K562 (cell line): ENCODE measurements around the gene MAD2L1. TPM values are rescaled to one million over a fixed set of nuclear protein-coding genes. Genes with fewer than 3 reads are reported as not detected.
A peak's percentile ranks its signal among the peaks of the same experiment; 100 is the strongest.

Experiments
- ATF1 ChIP-seq, 2 experiments: fragments of 450-650 bp in 1 of 2; IDR thresholded peaks; 2 replicates each; pipeline ENCODE4 v1.6.1; 2016; ENCODE audit warnings: missing compliant biosample characterization in 1 of 2, missing genetic modification characterization in 1 of 2
- EP400 ChIP-seq: fragments of 450-650 bp; IDR thresholded peaks from 2 replicates; pipeline ENCODE4 v1.6.1; 2017; ENCODE audit warnings: antibody characterized with exemption, mild to moderate bottlenecking, moderate library complexity
- GATA2 ChIP-seq: sonication (generic); formaldehyde crosslinking; IDR thresholded peaks from 2 replicates; pipeline ENCODE4 v1.4.0; 2020; ENCODE audit warnings: mild to moderate bottlenecking, missing genetic modification reagents
- GTF2E2 ChIP-seq: fragments of 200-800 bp; sonication (Bioruptor generic); IDR thresholded peaks from 2 replicates; pipeline ENCODE4 v1.6.1; 2016; ENCODE audit warnings: missing genetic modification characterization, missing compliant biosample characterization
- HDAC2 ChIP-seq: fragments of 450-650 bp; IDR thresholded peaks from 2 replicates; pipeline ENCODE4 v1.6.1; 2016; ENCODE audit warnings: mild to moderate bottlenecking
- HDGF ChIP-seq: fragments of 450-650 bp; IDR thresholded peaks from 2 replicates; pipeline ENCODE4 v1.6.1; 2016
- KDM1A ChIP-seq, 2 experiments: fragments of 450-650 bp; IDR thresholded peaks; 2 replicates each; pipeline ENCODE4 v1.6.1; 2016; ENCODE audit warnings: mild to moderate bottlenecking in 2 of 2
- L3MBTL2 ChIP-seq: fragments of 450-650 bp; IDR thresholded peaks from 2 replicates; pipeline ENCODE4 v1.6.1; 2016; ENCODE audit warnings: mild to moderate bottlenecking, moderate library complexity
- NFIX ChIP-seq: fragments of 250-450 bp; sonication (Bioruptor Pico); IDR thresholded peaks from 2 replicates; pipeline ENCODE4 v1.4.0; 2020; ENCODE audit warnings: low read depth, mild to moderate bottlenecking, moderate library complexity
- POLR3A ChIP-seq: IDR thresholded peaks from 2 replicates; pipeline ENCODE4 v1.6.1; 2011; ENCODE audit warnings: borderline replicate concordance, mild to moderate bottlenecking, moderate library complexity; ENCODE audit not compliant: insufficient read length, insufficient read depth; ENCODE audit errors: extremely low read depth
- RB1 ChIP-seq: fragments of 450-650 bp; IDR thresholded peaks from 2 replicates; pipeline ENCODE4 v1.6.1; 2017; ENCODE audit warnings: low read depth, mild to moderate bottlenecking
- RBBP5 ChIP-seq: fragments of 200-600 bp; sonication (generic); IDR thresholded peaks from 2 replicates; pipeline ENCODE4 v1.6.1; 2012; ENCODE audit warnings: borderline replicate concordance, mild to moderate bottlenecking, low read length, control low read depth, inconsistent platforms; ENCODE audit not compliant: insufficient read depth, poor library complexity, severe bottlenecking
- SPI1 ChIP-seq: IDR thresholded peaks from 2 replicates; pipeline ENCODE4 v1.6.1; 2011; ENCODE audit warnings: low read depth, low read length, control low read depth, borderline replicate concordance
- SUPT5H ChIP-seq: fragments of 450-650 bp; IDR thresholded peaks from 2 replicates; pipeline ENCODE4 v1.6.1; 2016
- TRIM28 ChIP-seq: fragments of 450-650 bp; IDR thresholded peaks from 2 replicates; pipeline ENCODE4 v1.6.1; 2017
- ZFX ChIP-seq: sonication (generic); formaldehyde crosslinking; IDR thresholded peaks from 2 replicates; pipeline ENCODE4 v1.8.0; 2022; ENCODE audit warnings: mild to moderate bottlenecking, missing genetic modification reagents, moderate library complexity
- ZNF3 ChIP-seq: fragments of 250-450 bp; sonication (Bioruptor Pico); IDR thresholded peaks from 2 replicates; pipeline ENCODE4 v1.5.0; 2021; ENCODE audit warnings: mild to moderate bottlenecking, moderate library complexity
- ZNF512 ChIP-seq: IDR thresholded peaks from 2 replicates; pipeline ENCODE4 v1.6.1; 2016; ENCODE audit warnings: missing genetic modification characterization, missing compliant biosample characterization
- ZNF57 ChIP-seq: fragments of 450-650 bp; formaldehyde crosslinking; IDR thresholded peaks from 2 replicates; pipeline ENCODE4 v1.4.0; 2020; ENCODE audit warnings: mild to moderate bottlenecking, moderate library complexity
- polyA plus RNA-seq, 8 experiments: library from polyadenylated mRNA; depleted of rRNA in 4 of 8; stranded (reverse) in 5 of 8; unstranded in 3 of 8; fragments of >200 nt; fragmentation: Nextera tagmentation in 2 of 8; fragmentation: Illumina TruSeq in 1 of 8; extraction: Ambion mirVana in 2 of 8; extraction: Trizol in 1 of 8; gene quantifications; 2 replicates each; pipeline versions ENCODE4 v1.2.1 to v1.2.3, GENCODE V29; 2011 to 2014; ENCODE audit warnings: inconsistent platforms in 1 of 8, missing spikeins in 1 of 8
- total RNA-seq, 7 experiments: library from RNA; depleted of rRNA in 6 of 7; stranded (reverse); fragments of >200 nt in 6 of 7; fragmentation: Illumina TruSeq in 2 of 7; extraction: Trizol in 2 of 7; gene quantifications; 2 replicates each; pipeline versions ENCODE4 v1.2.1 to v1.2.3, GENCODE V29; 2011 to 2021; ENCODE audit warnings: low replicate concordance in 1 of 7
- TF ChIP-seq, protein P1 (sequence below): sonication (generic); formaldehyde crosslinking; IDR thresholded peaks from 2 replicates; pipeline ENCODE4 v1.8.0; 2022; ENCODE audit warnings: mild to moderate bottlenecking, missing genetic modification reagents
- TF ChIP-seq, protein P2 (sequence below): fragments of 450-650 bp; IDR thresholded peaks from 2 replicates; pipeline ENCODE4 v1.6.1; 2014; ENCODE audit warnings: low read depth, mild to moderate bottlenecking, moderate library complexity, borderline replicate concordance

Gene MAD2L1
- total and polyA plus RNA-seq, 9 of the 15 experiments (the other 6 are each of a cell fraction or from before 2014, with no cell fraction given), result 75.0 to 494 (median 129) TPM

DNA sequence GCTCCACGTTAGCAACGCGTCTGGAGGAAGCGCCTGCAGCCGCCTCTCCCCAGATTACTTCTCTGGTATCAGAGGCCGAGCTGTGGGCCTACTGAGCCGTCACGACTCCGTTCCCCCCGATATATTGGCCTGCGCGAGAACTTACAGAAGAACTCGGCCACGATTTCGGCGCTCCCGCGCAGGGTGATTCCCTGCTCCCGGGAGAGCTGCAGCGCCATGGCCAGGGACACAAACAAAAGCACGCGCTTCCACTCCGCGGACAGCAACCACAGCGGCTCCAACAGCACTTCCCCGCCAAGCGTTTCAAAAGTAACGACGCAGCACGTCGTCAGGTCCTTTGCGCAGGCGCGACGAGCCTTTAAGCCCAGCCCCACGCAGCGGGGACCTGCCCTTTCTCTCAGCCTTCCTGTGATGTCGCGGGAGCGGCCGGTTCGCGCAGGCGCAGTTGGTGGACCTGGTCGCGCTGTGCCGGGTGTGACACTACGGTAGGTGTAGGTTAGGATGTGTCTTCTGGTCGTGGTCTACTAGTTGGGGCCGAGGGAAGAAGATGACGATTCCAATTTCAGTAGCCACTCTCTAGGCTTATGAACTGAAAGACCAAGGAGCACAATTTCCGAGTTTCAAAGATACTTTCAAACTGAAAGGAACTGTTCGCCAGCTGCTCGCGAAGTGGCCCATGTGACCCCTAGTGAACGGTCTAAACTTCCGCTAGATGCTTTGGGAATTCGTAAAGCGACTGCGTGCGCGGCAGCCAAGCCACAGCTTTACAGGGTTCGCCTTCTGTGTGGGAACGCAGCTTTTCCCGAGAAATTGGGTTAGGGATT, at the start of gene MAD2L1 (continued):
- TF ChIP-seq RBBP5 (peak; percentile 57), ZNF512 (tag) (no peak), L3MBTL2 (peak; percentile 68; the same call in 1 of the 2 replicates), KDM1A (IDR thresholded peaks at IDR 0.05) (no peak), EP400 (peak; percentile 98), ZNF57 (CRISPR knock-in tag) (no peak), HDGF (no peak), SPI1 (peak; percentile 42; the same call in 1 of the 2 replicates), HDAC2 (peak; percentile 77; the same call in 1 of the 2 replicates), POLR3A (no peak), SUPT5H (peak; percentile 96), ATF1 (CRISPR knock-in tag; IDR thresholded peaks at IDR 0.05) (no peak), ATF1 (tag; IDR thresholded peaks at IDR 0.05) (peak; percentile 94), RB1 (peak; percentile 25; the same call in 1 of the 2 replicates), TRIM28 (peak; percentile 57), NFIX (CRISPR knock-in tag) (no peak), ZFX (CRISPR knock-in tag) (peak; percentile 95), GATA2 (no peak), ZNF3 (CRISPR knock-in tag) (no peak), GTF2E2 (tag) (peak; percentile 86; the same call in 1 of the 2 replicates)
- TF ChIP-seq, protein P1, sequence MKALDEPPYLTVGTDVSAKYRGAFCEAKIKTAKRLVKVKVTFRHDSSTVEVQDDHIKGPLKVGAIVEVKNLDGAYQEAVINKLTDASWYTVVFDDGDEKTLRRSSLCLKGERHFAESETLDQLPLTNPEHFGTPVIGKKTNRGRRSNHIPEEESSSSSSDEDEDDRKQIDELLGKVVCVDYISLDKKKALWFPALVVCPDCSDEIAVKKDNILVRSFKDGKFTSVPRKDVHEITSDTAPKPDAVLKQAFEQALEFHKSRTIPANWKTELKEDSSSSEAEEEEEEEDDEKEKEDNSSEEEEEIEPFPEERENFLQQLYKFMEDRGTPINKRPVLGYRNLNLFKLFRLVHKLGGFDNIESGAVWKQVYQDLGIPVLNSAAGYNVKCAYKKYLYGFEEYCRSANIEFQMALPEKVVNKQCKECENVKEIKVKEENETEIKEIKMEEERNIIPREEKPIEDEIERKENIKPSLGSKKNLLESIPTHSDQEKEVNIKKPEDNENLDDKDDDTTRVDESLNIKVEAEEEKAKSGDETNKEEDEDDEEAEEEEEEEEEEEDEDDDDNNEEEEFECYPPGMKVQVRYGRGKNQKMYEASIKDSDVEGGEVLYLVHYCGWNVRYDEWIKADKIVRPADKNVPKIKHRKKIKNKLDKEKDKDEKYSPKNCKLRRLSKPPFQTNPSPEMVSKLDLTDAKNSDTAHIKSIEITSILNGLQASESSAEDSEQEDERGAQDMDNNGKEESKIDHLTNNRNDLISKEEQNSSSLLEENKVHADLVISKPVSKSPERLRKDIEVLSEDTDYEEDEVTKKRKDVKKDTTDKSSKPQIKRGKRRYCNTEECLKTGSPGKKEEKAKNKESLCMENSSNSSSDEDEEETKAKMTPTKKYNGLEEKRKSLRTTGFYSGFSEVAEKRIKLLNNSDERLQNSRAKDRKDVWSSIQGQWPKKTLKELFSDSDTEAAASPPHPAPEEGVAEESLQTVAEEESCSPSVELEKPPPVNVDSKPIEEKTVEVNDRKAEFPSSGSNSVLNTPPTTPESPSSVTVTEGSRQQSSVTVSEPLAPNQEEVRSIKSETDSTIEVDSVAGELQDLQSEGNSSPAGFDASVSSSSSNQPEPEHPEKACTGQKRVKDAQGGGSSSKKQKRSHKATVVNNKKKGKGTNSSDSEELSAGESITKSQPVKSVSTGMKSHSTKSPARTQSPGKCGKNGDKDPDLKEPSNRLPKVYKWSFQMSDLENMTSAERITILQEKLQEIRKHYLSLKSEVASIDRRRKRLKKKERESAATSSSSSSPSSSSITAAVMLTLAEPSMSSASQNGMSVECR (CRISPR knock-in tag), result peak; percentile 96
- TF ChIP-seq, protein P2, sequence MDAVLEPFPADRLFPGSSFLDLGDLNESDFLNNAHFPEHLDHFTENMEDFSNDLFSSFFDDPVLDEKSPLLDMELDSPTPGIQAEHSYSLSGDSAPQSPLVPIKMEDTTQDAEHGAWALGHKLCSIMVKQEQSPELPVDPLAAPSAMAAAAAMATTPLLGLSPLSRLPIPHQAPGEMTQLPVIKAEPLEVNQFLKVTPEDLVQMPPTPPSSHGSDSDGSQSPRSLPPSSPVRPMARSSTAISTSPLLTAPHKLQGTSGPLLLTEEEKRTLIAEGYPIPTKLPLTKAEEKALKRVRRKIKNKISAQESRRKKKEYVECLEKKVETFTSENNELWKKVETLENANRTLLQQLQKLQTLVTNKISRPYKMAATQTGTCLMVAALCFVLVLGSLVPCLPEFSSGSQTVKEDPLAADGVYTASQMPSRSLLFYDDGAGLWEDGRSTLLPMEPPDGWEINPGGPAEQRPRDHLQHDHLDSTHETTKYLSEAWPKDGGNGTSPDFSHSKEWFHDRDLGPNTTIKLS, result peak; percentile 77; the same call in 1 of the 2 replicates
